Right cardiac atrium (tissue), 5 donors: ENCODE results near the gene ANKRD44. TPM values are rescaled to one million over a fixed set of nuclear protein-coding genes. Genes with fewer than 3 reads are reported as not detected.

Experiments
- ATAC-seq, 2 donors: fragments of 200-7000 bp; cut with Tn5 transposase; one replicate each; pipeline versions ENCODE4 v1.8.0 to v1.9.1; 2020; ENCODE audit warnings: moderate library complexity in 2 of 2, mild to moderate bottlenecking in 1 of 2
- DNase-seq, 3 donors: peaks; one replicate each; pipeline ENCODE4 v3.0.0-alpha.2; 2020
- H3K27ac ChIP-seq: one replicate; pipeline ENCODE4 v1.5.1; 2013; ENCODE audit warnings: mild to moderate bottlenecking, low read length, control low read depth, moderate library complexity
- H3K27me3 ChIP-seq: one replicate; pipeline ENCODE4 v1.6.1; 2013; ENCODE audit not compliant: control insufficient read depth, insufficient read depth
- H3K4me1 ChIP-seq: one replicate; pipeline ENCODE4 v1.6.1; 2013; ENCODE audit warnings: low read length; ENCODE audit not compliant: control insufficient read depth, insufficient read depth
- H3K4me3 ChIP-seq: one replicate; pipeline ENCODE4 v1.5.1; 2013; ENCODE audit warnings: low read length, control low read depth
- H3K9me3 ChIP-seq: one replicate; pipeline ENCODE4 v1.6.1; 2013; ENCODE audit warnings: low read length; ENCODE audit not compliant: control insufficient read depth
- WGBS: extraction: QIAGEN DNeasy Blood & Tissue Kit; methylation state at CpG from one replicate; pipeline ENCODE4 v1.1.7; 2013; 5-methylcytosine and 5-hydroxymethylcytosine counted together
- intact Hi-C, 4 donors: fragments of 100-400 bp; cut with DNase I; formaldehyde crosslinking; loops; one replicate each; pipeline versions ENCODE4 v1.11.0 to v1.14.0; 2022 to 2023
- polyA plus RNA-seq: library from polyadenylated mRNA; stranded (reverse); fragments of 200-250 nt; gene quantifications from one replicate; pipeline ENCODE4 v1.2.3, GENCODE V29; 2013
- total RNA-seq, 4 donors: library from RNA; stranded (reverse); fragmentation: NEBNext Ultra II Directional; extraction: Animal tissue kit (Norgen Biotek cat#: 25700); gene quantifications; one replicate each; pipeline ENCODE4 v1.2.1, GENCODE V29; 2021
- donor health status: healthy with polysubstance abuse.
- donor health status: DM: no; HTN: yes; CAD: no.
- donor health status: DM: no; HTN: no; CAD: no.
- donor health status: DM: no; HTN: yes; CAD: no; lungs with severe emphysema.
- donor health status: DM: yes; HTN: yes; CAD: no.

ANKRD44 gene
- total and polyA plus RNA-seq, 5 donors, result 4.8 to 18.8 (median 14.3) TPM

GRCh38 chr2:197191177-197191939 lies 119.2 kb downstream of the ANKRD44 start:
- DNase-seq (no peak), ATAC-seq (no peak)
- H3K27ac ChIP-seq, result no peak overlapping the region
- H3K4me3 ChIP-seq, result no peak overlapping the region
- intact Hi-C loops, result loop anchor here (5.0 to 10.0 kb wide), 3 partner anchors 121 to 186 kb away; partner anchors contain the start of gene ANKRD44 (in 2 of the 4)
- peaks cover 4% of the 10 kb centered on the region for H3K4me1 ChIP-seq
- no peaks in the 10 kb centered on the region for H3K9me3 ChIP-seq
- H3K27me3 ChIP-seq, result no peaks in the 10 kb centered on the region
- WGBS, result 24% methylated on average over 4 of the region's 4 CpGs

GRCh38 chr2:197190100-197190432 lies 120.5 kb downstream of the ANKRD44 start:
- DNase-seq, result no peak
- Histone ChIP-seq H3K27ac (no peak overlapping the region), H3K4me3 (no peak overlapping the region), H3K27me3 (no peaks in the 10 kb centered on the region), H3K4me1 (peaks cover 2% of the 10 kb centered on the region), H3K9me3 (no peaks in the 10 kb centered on the region)
- WGBS, result 75% methylated on average over 3 of the region's 3 CpGs
- intact Hi-C loops, result loop anchor here (5.0 to 10.0 kb wide), 3 partner anchors 122 to 187 kb away; partner anchors contain the start of gene ANKRD44 (in 2 of the 4)
- ATAC-seq, result no peak

GRCh38 chr2:197189426-197190099 lies 121.0 kb downstream of the ANKRD44 start:
- intact Hi-C loops, result loop anchor here (5.0 to 10.0 kb wide), 4 partner anchors 118 to 188 kb away; partner anchors contain the start of gene ANKRD44 (in 3 of the 4)
- DNase-seq (no peak), ATAC-seq (no peak)
- H3K27me3 ChIP-seq, result no peaks in the 10 kb centered on the region
- no peaks in the 10 kb centered on the region for H3K9me3 ChIP-seq
- 83% methylated on average over 10 of the region's 10 CpGs for WGBS
- no peak overlapping the region for H3K4me3 ChIP-seq
- no peak overlapping the region for H3K27ac ChIP-seq
- H3K4me1 ChIP-seq, result peaks cover 4% of the 10 kb centered on the region

GRCh38 chr2:197185676-197186075 lies 124.9 kb downstream of the ANKRD44 start:
- Histone ChIP-seq H3K27me3 (no peaks in the 10 kb centered on the region), H3K4me1 (peaks cover 4% of the 10 kb centered on the region), H3K4me3 (no peak overlapping the region), H3K9me3 (no peaks in the 10 kb centered on the region), H3K27ac (no peak overlapping the region)
- ATAC-seq (no peak), DNase-seq (no peak)
- WGBS, result 95% methylated on average over 1 of the region's 1 CpG
- intact Hi-C loops, result loop anchor here in 2 of 4 donors (5.0 kb wide), 2 partner anchors 122 to 127 kb away; partner anchors contain the start of gene ANKRD44 (in 1 of the 2)

- intact Hi-C loops, result loop anchor here in 2 of 4 donors (5.0 kb wide), 2 partner anchors 122 to 127 kb away; partner anchors contain the start of gene ANKRD44 (in 1 of the 2)
- no peak overlapping the region for H3K4me3 ChIP-seq
These were observed 125.5 kb downstream of the ANKRD44 start for GRCh38 chr2:197184959-197185586.

GRCh38 chr2:197183355-197183754 lies 127.2 kb downstream of the ANKRD44 start:
- H3K9me3 ChIP-seq, result no peaks in the 10 kb centered on the region
- DNase-seq (no peak), ATAC-seq (no peak)
- intact Hi-C loops, result no loop called here
- H3K4me1 ChIP-seq, result peaks cover 4% of the 10 kb centered on the region
- no peak overlapping the region for H3K27ac ChIP-seq
- H3K4me3 ChIP-seq, result no peak overlapping the region
- H3K27me3 ChIP-seq, result no peaks in the 10 kb centered on the region

More at GRCh38 chr2:197184959-197185586, 125.5 kb downstream of the ANKRD44 start:
- peaks cover 4% of the 10 kb centered on the region for H3K4me1 ChIP-seq
- H3K27ac ChIP-seq, result no peak overlapping the region
- DNase-seq, result peak; percentile 88 to 94 (median 91)
- H3K9me3 ChIP-seq, result no peaks in the 10 kb centered on the region
- 42% methylated on average over 6 of the region's 6 CpGs for WGBS
- H3K27me3 ChIP-seq, result no peaks in the 10 kb centered on the region
- ATAC-seq, result peak; percentile 94

- H3K9me3 ChIP-seq, result no peaks in the 10 kb centered on the region
- peaks cover 4% of the 10 kb centered on the region for H3K4me1 ChIP-seq
- H3K27me3 ChIP-seq, result no peaks in the 10 kb centered on the region
- 86% methylated on average over 1 of the region's 1 CpG for WGBS
- DNase-seq, result no peak
- H3K4me3 ChIP-seq, result no peak overlapping the region
- H3K27ac ChIP-seq, result no peak overlapping the region
- no peak for ATAC-seq
- intact Hi-C loops, result no loop called here
These were observed 127.9 kb downstream of the ANKRD44 start for GRCh38 chr2:197182668-197183067.

- no peak overlapping the region for H3K27ac ChIP-seq
- DNase-seq, result no peak
- no peak overlapping the region for H3K4me3 ChIP-seq
- no peak for ATAC-seq
- 66% methylated on average over 5 of the region's 5 CpGs for WGBS
- H3K27me3 ChIP-seq, result no peaks in the 10 kb centered on the region
- peaks cover 4% of the 10 kb centered on the region for H3K4me1 ChIP-seq
- H3K9me3 ChIP-seq, result no peaks in the 10 kb centered on the region
- intact Hi-C loops, result no loop called here
These were observed 129.1 kb downstream of the ANKRD44 start for GRCh38 chr2:197181491-197181890.

- no peak overlapping the region for H3K4me3 ChIP-seq
- no peaks in the 10 kb centered on the region for H3K9me3 ChIP-seq
- H3K27ac ChIP-seq, result no peak overlapping the region
- H3K27me3 ChIP-seq, result no peaks in the 10 kb centered on the region
- peak; percentile 53 to 73 (median 66) for DNase-seq
- intact Hi-C loops, result loop anchor here in 1 of 4 donors (10.0 kb wide), 1 partner anchor 65 kb away; no protein-coding TSS in a partner anchor
- ATAC-seq, result peak; percentile 59 to 80
- peaks cover 4% of the 10 kb centered on the region for H3K4me1 ChIP-seq
- WGBS, result 46% methylated on average over 12 of the region's 12 CpGs
These were observed 130.7 kb downstream of the ANKRD44 start for GRCh38 chr2:197179744-197180498.

- Histone ChIP-seq H3K27me3 (no peaks in the 10 kb centered on the region), H3K4me3 (no peak overlapping the region), H3K4me1 (peaks cover 3% of the 10 kb centered on the region), H3K27ac (no peak overlapping the region), H3K9me3 (no peaks in the 10 kb centered on the region)
- intact Hi-C loops, result loop anchor here in 1 of 4 donors (10.0 kb wide), 1 partner anchor 62 kb away; no protein-coding TSS in a partner anchor
- no peak for DNase-seq
- WGBS, result 0% methylated on average over 1 of the region's 1 CpG
- no peak for ATAC-seq
These were observed 134.1 kb downstream of the ANKRD44 start for GRCh38 chr2:197176522-197176921.
